ENCODE data around the gene TMEM11. TPM values are rescaled to one million over a fixed set of nuclear protein-coding genes. Genes with fewer than 3 reads are reported as not detected.

Gene TMEM11
- total RNA-seq, 1 donor from 2014 or later = 31.6 TPM

DNA sequence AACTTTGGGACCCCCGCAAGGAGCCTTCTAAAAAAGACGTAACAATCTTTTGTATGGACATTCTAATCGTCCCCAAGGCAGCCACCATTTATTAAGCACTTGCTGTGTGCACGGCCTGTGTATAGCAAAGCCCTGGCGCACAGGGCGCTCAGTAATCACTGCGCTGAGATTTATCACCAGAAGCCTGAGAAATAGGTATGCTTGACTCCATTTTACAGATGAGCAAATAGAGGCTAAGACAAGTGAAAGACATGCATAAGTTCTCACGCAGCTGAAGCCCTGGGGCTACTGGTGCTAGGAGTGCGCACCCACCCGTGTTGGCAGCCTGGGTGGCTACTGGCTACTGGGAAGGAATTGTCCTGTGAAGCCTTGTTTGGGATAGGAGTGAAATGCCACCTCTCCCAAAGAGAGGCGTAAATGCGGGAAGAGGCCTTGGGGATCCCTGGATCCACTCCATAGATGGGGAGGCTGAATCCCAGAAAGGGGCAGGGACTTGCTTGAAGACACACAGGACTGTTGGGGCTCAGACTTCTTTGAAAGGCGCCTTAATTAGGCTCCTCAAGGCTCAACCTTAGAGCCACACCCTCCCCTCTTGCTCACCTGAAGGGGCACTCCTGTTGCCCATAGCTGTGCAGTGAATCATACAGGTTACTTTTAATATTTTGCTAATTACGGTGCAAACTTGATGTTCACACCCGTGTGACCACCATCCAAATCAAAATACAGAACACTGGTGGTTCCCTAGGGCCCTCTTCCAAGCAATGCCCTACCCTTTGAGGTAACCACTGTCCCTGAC is 39.9 kb upstream of the TMEM11 start:
- Mint-ChIP-seq H3K27ac (ENCODE audit: unreplicated experiment) (no peak overlapping the region), H3K9me3 (no peaks in the 10 kb centered on the region), H3K4me3 (peak overlapping the region; percentile 92), H3K4me1 (peaks cover 13% of the 10 kb centered on the region), H3K36me3 (ENCODE audit: low read depth) (no peaks in the 10 kb centered on the region), H3K27me3 (ENCODE audit: low read depth) (peaks cover 5% of the 10 kb centered on the region)
- TF ChIP-seq, protein P1, sequence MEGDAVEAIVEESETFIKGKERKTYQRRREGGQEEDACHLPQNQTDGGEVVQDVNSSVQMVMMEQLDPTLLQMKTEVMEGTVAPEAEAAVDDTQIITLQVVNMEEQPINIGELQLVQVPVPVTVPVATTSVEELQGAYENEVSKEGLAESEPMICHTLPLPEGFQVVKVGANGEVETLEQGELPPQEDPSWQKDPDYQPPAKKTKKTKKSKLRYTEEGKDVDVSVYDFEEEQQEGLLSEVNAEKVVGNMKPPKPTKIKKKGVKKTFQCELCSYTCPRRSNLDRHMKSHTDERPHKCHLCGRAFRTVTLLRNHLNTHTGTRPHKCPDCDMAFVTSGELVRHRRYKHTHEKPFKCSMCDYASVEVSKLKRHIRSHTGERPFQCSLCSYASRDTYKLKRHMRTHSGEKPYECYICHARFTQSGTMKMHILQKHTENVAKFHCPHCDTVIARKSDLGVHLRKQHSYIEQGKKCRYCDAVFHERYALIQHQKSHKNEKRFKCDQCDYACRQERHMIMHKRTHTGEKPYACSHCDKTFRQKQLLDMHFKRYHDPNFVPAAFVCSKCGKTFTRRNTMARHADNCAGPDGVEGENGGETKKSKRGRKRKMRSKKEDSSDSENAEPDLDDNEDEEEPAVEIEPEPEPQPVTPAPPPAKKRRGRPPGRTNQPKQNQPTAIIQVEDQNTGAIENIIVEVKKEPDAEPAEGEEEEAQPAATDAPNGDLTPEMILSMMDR (conservative IDR thresholded peaks at IDR 0.05) = no peak
- DNase-seq (ENCODE audit: low read depth, low spot score) = no peak

DNA sequence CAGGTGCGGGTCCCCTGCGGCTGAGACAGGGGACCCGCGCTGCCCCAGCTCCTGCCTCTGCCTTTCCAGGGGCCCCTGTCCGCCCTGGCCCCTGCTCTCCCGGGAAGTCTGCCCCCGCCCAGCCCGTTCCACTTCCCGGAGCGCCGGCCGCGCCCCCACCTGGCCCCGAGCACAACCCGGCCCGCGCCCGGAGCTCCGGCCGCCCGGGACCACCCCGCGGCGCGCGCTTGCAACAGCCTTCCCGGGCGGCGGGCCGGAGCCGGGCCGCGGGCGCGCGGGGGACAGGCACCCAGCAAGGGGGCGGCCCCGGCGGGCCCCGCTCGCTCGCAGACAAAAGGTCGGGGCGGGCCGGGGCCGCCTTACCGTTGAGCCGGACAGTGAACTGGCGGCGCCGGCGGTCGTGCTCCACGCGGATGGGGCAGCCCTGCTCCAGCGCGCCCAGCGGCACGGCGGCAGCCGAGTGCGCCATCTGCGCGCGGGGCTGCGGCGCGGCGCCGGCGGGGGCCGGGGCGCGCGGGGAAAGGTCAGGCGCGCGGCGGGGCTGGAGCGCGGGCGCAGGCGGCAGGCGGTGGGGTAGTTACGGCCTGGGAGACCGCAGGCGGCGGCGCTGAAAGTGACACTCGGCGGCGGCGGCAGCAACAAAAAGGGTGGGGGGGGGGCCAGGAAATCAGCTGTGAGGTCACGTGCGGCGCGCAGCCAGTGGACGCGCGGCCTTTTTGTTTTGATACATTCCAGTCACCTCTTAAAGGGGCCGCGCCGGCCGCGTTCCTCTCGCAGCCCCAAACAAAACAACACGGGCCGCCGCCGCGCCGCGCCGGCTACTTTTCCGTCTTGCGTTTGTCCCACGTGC is 39.1 kb upstream of the TMEM11 start, which contains the start of gene NATD1:
TSS of gene NATD1 (minus strand) at position 615 of the 850 bp plus-strand sequence. CDS start at position 469, 146 bp downstream.
- DNase-seq (ENCODE audit: low read depth, low spot score) = peak; percentile 56
- Mint-ChIP-seq H3K36me3 (ENCODE audit: low read depth) (no peaks in the 10 kb centered on the region), H3K4me1 (peaks cover 13% of the 10 kb centered on the region), H3K9me3 (no peaks in the 10 kb centered on the region), H3K27me3 (ENCODE audit: low read depth) (peaks cover 5% of the 10 kb centered on the region), H3K27ac (ENCODE audit: unreplicated experiment) (no peak within 1 kb of the TSS), H3K4me3 (peak within 1 kb of the TSS; percentile 92)
- TF ChIP-seq, protein P1 (conservative IDR thresholded peaks at IDR 0.05) = no peak

DNA sequence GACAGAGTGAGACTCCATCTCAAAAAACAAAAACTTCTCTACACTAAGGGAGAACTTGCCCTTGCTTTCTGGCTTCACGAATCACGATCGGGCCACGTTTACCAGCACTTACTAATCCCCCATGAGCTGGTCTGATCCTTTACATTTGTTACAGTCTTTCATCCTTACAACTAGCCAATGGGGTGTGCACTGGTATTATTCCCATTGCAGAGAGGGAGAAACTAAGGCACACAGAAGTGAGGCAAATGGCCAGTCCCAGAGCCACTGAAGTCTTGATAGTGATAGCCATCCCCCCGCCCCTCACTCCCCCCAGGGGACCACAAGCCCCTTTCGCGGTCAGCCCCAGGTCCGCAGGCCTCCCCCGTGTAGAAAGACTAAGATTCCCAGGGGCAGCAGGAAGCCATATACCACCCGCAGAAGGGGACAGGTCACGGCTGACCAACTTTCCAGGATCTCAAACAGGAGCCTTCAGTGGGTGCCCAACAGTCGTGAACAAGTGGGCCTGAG is 38.4 kb upstream of the TMEM11 start:
- Mint-ChIP-seq H3K36me3 (ENCODE audit: low read depth) (no peaks in the 10 kb centered on the region), H3K27me3 (ENCODE audit: low read depth) (peaks cover 5% of the 10 kb centered on the region), H3K4me1 (peaks cover 13% of the 10 kb centered on the region), H3K9me3 (no peaks in the 10 kb centered on the region), H3K4me3 (peak overlapping the region; percentile 87), H3K27ac (ENCODE audit: unreplicated experiment) (no peak overlapping the region)
- TF ChIP-seq, protein P1 (conservative IDR thresholded peaks at IDR 0.05) = no peak
- DNase-seq (ENCODE audit: low read depth, low spot score) = no peak

DNA sequence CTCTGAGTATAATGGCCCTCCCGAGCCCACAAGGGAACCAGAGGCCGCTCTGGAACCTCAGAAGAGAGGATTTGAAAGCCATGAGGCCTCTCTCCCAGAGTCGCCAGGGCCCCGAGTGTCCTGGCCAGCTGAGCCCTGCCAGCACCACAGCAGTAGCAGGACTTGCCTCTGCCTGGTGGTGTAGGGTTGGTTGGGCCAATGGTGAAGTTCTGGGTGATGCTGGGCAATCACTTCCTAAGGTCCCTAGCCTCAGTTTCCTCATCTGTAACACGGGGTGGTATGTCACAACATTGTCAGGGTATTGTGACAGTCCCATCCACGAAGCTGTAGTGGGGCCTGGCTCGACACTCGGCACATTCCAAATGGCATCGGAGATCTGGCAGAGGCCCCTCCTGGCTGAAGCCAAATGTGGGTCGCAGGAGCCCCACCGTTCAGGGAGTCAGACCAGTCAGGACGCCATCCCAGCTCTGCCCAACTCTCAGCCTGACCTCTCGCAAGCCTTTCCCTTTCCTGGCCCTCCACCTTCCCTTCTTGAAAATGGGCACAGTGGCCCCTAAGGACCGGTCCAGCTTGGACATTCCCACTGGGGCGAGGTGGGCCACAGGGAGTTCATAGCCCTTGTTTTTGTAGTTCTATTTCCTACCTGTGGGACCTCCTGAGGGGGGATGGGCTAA is 37.5 kb upstream of the TMEM11 start:
- DNase-seq (ENCODE audit: low read depth, low spot score) = no peak
- Mint-ChIP-seq H3K27ac (ENCODE audit: unreplicated experiment) (no peak overlapping the region), H3K36me3 (ENCODE audit: low read depth) (no peaks in the 10 kb centered on the region), H3K9me3 (no peaks in the 10 kb centered on the region), H3K27me3 (ENCODE audit: low read depth) (peaks cover 5% of the 10 kb centered on the region), H3K4me3 (peak overlapping the region; percentile 87), H3K4me1 (peaks cover 13% of the 10 kb centered on the region)
- TF ChIP-seq, protein P1 (conservative IDR thresholded peaks at IDR 0.05) = no peak

DNA sequence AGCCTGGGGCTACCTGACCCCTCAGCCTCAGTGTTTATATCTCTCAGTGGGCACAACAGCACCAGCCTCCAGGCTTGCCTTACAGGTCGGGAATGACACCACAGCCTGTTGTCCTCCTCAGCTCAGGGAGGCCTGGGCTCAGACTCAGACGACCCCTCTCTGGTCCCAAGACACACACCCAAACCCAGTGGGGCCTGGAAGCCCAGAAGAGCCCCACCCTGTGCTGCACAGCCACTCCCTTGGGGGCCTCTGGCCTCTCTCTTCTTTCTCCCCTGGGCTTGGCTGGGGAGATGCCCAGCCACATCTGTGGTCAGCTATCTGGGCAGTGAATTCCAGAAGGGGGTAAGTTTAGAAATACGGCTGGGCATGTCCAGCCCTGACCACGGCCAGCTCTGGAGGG is 36.9 kb upstream of the TMEM11 start:
- Mint-ChIP-seq H3K27me3 (ENCODE audit: low read depth) (peaks cover 5% of the 10 kb centered on the region), H3K9me3 (no peaks in the 10 kb centered on the region), H3K27ac (ENCODE audit: unreplicated experiment) (no peak overlapping the region), H3K4me3 (peak overlapping the region; percentile 44), H3K36me3 (ENCODE audit: low read depth) (no peaks in the 10 kb centered on the region), H3K4me1 (peaks cover 13% of the 10 kb centered on the region)
- TF ChIP-seq, protein P1 (conservative IDR thresholded peaks at IDR 0.05) = no peak
- no peak for DNase-seq (ENCODE audit: low read depth, low spot score)
